GM21381 (cell line): ENCODE results near the gene MAML3.

Experiments used
- ATAC-seq: cut with Tn5 transposase; IDR thresholded peaks from one replicate; pipeline ENCODE4 v1.9.1; 2021; ENCODE audit warnings: mild to moderate bottlenecking, moderate library complexity; ENCODE audit not compliant: unreplicated experiment

Gene MAML3

DNA sequence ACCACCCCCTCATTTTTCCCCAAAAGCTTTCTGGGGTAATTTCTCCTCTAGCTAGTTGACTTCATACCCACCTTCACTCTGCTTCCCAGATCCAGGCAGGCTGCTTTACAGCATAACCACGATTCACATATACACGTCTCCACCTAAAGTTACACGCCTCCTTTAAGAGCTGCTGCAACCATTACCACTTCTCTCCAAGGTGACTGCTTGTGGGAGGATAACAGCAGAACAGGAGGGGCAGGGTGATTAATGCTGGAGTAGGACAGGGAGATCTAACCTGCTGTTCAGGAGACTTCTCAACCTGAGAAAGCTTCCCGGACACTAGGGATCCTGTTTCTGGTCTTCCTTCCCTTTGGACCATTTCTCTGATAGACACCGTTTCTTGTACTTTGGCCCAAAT is 411.0 kb downstream of the MAML3 start:
- no peak for ATAC-seq

DNA sequence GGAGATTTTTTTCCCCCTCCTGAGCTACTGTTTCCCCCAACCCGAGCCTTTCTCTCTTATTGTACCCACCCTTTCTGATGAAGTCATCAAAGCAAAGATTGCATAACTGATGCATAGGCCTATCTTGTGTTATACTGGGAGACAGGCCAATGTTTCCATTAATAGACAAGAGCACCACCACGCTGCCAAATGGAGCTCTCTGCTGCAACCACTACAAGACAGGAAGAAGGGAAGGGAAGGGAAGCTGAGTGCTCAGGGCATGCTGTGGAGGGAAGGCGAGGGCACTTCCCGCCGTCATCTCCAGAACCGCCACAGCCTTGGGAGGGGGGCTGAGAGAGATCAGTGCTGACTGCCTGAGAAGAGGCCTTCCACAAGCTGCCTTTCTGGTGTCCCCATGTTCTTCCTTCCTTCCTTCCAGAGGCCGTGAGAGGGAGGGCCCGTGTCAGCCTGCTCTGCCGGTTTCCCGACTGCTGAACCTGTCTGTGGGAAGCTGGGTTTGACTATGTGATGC is 413.4 kb downstream of the MAML3 start:
- no peak for ATAC-seq

DNA sequence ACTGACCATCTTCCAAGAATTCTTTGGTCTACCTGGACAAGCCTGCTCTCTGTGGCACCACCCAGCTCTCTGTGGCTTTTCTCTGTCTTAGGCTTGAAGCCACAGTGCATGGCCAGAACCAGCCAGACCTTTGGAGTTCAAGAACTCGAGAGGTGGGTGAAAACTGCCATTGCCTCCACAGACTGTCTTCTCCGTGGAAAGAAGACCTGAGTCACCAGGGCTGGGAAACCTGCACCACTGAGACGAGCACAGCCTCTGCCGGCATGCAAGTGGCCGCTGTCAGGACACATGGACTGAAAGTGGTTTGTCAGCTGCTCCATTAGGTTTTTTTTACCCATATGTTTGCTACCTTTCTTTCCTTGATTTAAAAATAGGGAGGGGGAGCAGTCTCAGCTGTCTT is 413.9 kb downstream of the MAML3 start:
- ATAC-seq, result no peak

DNA sequence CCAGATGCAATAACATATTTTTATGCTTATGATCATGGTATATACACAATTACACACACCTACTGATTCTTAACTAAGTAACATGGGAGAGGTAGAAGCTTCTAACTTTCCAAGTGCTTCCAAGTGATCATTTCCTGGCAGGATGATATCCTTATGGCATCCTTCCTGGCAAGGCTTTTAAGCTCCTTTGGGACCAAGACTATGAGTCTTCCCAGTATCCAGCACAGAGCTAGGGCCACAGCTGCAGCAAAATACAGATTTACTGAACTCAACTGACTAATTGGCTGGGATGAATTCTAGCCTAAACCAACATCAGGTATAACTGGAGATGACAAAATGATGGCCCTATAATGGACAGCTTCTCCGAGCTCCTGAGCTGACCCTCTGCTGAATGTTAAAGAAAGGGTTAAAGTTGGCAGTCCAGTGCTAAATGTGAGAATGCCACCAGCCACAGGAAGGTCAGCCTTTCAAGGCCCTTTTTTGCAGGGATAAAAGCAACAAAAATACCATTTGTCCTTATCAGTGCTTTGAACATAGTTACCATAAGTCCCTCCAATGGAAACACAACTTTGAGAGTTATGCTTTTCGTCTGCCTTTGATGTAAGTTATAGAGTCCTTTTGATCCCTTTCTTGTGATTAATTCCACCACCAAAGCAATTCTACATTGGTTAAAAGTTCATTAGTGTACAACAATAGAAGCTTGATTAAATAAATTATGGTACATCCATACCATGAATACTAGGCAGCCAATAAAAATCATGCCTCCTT is 415.0 kb downstream of the MAML3 start:
- no peak for ATAC-seq

DNA sequence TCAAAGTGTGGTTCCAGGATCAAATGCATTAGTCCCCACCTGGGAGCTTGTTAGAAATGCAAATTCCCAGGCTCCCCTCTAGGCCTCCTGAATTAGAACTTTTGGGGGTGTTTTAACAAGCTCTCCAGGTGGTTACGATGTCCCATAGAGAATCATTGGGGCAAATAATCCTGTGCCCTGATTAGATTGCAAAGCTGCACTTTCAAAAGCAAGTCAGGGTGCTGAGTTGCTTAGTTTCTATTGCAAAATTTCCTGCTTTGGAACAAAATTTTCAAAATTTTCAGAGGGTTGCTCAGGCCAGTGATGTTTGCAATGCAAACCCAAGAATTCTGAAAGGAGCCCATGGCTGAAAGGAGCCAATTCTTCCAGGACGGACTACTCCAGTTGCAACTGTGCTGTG is 417.3 kb downstream of the MAML3 start:
- no peak for ATAC-seq

DNA sequence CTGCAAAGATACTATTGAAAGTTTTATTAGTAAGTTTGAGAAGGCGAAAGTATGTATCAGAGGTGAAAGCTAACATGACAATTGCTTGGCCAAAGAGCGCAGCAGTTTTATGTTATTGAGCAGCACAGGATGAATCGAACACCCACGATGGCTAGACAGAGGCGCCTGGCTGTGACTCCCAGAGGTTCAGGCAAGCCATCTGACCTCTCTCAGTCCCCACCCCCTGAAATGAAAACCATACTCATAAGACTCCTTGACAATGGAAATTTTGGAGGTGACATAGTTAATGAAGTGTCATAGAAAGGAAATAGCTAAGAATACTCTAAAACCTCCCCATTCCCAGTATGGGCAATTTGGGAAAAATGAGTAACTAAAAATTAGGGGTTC is 417.7 kb downstream of the MAML3 start:
- ATAC-seq, result no peak

DNA sequence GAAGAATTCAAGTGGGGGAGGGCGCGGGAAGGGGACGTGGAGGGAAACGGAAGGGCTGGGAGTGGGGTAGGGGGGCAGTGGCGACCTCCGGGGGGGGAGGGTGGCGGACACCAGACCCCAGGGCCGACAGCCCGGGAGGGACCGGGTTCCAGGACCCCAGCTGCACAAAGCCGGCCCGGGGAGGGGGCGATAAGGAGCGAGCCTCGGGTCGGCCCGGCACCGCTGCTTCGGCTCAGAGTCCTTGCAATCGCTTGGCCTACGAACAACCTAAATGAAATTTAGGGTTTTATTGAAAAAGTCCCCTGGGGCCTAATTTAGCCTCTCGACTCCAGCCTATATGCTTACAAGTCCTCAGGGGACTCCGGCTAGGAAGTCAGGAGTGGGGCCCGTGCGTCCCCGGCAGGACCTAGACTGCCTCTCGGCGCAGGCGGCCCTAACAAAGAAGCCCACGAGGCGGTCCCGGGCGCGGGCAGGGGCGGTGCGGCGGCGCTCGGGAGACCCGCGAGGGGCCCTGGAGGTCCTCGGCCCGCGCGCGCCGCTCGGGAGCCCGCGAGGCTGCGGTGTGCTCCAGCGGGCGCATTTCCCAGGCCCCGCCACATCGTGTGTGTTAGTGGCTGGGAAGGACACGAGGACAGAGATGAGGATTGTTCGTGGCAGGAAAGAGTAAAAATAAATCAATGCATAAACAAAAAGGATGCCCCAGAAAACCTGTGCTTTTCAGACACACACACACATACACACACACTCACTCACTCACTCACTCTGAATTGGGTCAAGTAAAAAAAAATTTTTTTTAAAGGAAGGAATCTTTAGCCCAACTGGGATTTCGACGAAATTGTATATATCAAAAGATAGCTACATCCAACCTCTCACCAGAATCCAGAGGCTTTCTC is 418.4 kb downstream of the MAML3 start:
- no peak for ATAC-seq

DNA sequence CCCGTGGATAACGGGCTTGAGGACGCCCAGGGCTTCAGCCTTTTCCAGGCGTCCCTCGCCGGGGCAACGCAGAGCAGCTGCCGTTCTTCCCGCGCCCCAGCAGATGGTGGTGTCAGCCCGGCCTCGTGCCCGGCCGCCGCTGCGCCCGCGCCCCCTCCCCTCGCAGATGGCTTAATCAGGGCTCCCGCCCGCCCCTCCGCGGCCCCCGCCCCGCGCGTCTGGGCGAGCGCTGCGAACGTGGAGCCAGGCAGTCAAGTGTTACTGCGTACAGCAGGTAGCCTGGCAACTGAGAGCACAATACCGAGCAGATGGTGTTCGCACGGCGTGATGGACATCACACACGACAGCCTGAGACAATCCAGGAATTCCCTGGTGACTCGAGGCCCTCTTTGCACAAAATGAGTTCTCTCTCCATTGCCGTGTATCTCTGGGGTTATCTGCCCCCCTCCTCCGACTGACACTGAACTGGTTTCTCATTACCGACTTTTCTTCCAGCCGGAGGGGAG is 419.1 kb downstream of the MAML3 start:
- peak; percentile 61 for ATAC-seq

DNA sequence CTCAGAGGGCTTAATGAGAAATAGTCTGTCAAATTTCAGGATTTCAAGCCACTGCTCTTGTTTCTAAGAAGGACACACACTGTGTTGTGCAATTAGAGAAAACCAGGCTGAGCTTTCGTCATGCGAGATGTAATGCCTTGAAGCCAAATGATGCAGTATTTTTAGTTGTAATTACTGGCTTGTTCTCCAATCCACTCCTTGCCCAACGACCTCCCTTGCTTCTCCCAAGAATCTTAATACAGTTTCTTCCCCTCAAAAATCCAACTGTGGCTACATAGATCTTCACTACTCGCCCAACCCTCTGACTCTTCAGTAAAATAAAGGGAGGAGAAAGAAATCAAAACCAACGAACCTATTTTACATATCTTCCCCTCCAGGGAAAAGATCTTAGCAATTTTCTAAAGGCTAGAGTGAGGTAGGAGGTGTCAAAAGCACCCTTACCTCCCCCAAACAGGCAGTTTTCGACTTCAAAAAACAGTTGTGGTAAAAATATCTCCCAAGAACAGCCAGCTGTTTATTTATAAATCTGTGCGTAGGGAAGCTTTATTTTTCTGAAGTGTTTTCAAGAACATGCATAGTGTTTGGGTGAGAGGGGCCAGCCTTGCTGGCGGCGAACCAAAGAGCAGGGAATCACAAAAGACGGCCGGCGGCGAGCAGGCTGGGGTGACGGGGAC is 419.6 kb downstream of the MAML3 start:
- ATAC-seq, result no peak

DNA sequence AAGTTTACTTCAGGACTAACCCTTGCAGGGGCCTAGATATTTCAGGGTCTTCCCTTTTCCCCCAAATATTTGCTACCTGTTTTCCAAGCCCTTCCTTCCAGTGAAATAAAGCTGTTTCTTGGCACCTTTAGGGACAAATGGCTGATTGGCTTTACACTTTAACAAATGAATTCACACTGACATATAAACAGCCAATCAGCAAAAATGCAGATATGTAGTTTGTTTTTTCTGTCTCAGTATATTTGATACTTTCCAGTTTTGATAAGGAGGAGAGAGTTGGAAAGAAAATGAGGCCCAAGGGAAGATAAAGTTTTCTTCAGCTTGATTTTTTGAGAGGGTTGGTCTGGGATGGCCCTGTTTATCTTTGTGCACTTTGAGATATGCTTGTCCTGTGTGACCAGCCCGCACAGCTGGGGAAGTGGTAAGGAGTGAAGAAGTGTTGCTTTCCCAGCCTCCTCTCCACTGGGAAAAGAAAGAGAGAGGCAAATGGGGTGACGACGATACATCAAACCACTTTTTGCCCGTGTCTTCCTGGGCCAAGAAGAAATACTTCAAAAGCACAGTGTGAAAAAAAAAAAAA is 420.9 kb downstream of the MAML3 start:
- no peak for ATAC-seq

DNA sequence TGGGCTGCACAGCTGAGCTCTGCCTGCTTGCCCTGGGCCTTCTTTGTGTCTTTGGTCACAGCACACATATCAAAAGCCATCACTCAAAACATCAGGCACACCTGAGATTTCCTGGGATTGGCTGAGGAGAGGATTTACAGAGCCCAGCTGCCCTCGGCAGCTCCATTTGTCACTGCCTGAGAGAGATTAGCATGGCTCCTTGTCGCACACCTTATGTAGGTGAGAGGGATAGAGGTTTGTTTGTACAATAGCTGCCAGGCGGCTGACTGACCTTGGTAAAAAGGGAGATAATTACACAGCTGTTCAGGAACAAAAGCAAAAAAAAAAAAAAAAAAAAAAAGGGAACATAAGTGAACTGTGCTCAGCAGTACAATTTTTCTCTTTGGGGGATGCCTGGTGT is 425.1 kb downstream of the MAML3 start:
- no peak for ATAC-seq

DNA sequence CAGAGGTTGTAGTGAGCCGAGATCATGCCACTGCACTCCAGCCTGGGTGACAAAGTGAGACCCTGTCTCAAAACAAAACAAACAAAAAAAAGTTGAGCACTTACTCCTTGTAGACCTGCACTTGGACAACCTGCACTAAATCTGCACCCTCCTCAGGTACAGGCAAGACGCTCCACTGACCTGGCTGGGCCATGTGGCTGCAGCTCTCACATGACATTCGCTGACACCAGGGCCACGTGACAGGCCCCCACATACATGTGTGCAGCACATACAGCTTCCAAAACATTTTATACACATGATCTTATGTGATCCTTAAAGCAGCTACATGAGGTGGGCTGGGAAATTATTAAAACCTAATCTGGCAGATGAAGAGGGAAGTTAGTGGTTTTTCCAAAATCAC is 425.8 kb downstream of the MAML3 start:
- no peak for ATAC-seq

DNA sequence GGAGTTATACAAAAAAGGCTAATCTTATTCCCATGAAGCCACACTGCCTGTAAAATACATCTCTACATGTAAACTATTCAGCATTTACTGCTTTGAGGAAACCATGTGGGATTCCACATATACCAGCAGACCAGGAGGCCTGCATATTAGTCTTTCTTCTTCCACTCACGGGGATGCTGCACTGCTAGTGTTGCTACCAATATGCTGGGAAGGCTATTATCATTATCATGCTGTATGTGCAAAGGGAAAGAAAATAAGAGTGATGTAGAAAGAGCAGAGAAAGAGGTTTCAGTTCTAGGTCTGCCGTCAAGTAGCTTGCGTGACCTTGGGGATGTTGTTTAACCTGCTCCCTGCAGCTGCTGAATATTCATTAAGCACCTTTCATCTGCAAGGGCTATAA is 427.4 kb downstream of the MAML3 start:
- ATAC-seq, result no peak

DNA sequence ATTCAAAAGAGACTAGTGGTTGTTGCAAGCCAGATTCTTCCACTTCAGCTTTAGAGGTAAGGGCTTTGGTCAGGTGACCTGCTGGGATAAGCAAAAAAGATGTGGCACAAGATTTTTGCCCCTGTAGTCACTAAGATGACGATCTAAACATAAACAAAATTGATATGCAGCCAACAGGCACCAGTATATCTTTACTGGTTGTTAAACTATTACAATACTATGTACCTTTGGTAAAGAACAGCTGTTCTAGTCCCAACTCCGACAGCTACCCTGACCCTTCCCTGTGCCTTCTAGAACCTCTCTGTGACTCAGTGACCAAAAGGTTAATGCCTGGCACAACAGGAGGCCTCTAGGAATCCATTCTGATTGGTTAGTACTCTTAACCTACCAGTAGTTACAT is 428.7 kb downstream of the MAML3 start:
- ATAC-seq, result no peak

DNA sequence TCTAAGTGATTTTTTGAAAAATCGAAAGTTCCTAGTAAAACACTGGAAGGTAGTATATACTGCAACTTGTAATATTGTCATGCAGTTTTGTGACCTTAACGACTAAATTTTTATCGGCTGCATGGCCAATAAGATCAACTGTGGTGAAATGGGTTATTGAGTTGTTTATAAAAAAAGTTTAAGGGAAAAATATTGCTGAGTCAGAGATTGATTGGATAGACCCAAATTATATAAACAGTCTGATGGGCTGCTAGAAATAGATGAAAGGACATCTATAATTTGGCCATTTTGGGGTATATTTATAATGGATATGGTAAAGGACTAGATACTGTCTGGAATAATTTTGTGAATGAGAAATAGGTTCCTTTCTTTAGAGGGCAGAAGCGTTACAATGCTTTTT is 432.2 kb downstream of the MAML3 start:
- ATAC-seq, result no peak

DNA sequence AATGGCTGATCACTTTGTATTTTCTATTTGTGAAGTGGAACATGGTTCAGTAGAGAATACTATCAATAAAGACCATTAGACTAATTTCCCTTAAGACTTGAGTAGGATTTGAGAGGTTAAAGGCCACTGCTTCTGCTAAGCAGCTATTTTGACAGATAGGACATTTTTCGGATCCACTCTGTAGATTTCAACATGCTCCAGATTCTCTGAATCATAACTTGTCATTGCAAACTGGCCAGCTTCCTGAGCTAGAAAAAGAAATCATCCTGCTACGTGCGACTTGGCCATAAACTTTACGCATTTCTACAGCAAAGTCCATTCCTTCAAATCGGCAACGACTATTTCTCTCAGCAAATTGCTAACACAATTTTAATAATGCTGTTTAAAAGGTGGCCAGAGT is 433.2 kb downstream of the MAML3 start:
- ATAC-seq, result no peak

DNA sequence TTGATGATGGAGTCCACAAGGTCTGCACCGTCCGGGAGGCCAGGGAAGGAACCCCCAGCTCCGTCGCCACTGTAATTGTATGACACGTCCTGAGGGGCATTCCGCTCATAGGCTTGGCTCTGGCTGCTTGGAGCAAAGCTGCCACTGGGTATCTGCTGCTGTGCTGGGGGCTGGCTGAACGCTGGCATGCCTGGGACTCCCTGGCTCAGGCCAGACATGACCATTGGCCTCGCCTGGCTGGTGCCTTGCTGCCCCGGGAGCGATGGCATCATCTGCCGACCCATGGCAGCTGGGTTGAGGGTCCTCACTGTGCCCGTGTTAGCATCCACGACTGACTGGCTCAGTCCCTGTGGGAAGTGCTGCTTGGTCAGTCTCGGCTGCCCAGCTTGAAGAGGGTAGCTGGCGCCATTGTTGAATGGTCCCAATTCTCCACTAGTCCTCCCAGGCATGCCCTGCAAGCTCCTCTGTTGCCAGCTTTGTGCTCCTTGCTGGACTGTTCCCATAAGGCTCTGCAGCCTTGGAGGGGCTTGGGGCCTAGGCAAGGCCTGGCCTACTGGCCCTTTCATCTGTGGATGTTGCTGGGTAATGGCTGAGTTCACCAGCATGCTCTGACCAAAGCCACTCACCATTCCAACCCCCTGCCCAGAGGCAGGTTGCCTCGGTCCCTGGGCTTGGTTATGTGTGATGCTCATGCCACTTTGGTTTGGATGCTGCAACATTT is 434.4 kb downstream of the MAML3 start:
- ATAC-seq, result no peak

DNA sequence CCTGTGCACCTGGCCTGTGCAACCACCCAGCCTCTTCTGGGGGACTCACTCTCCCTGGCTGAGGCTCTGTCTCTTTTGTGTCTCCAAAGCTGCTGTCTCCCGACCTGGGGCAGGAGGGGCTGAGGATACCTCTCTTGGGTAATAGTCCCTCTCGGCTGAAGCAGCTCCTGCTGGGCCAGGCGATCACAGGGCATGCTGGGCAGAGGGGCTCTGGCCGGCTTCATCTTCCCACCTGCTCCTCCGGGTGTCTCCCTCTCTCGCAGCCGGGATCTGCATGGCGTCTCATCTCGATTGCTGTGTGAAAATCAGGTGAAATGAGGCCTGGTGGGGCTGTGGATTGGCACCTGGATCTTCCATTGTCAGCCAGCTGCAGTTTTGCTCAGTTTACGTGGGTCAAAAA is 435.2 kb downstream of the MAML3 start:
- no peak for ATAC-seq

DNA sequence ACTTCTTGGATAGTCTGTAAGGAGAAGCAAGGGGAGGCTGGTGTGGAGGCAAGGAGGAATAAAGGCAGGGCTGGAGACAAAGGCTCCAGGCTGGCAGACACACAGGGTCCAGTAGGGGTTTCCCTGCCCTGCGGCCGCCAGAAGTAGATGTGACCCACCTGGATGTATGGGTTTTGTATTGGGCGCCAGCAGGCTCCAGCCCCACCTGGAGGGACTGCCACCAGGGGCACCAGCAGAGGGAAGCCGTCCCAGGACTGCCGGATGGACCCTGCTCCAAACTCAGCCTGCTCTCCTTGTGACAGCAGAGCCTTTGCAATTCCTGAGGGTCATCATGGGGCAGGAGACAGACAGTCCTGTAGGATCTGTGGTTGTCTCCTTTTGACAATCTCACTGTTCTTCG is 435.6 kb downstream of the MAML3 start:
- ATAC-seq, result no peak

DNA sequence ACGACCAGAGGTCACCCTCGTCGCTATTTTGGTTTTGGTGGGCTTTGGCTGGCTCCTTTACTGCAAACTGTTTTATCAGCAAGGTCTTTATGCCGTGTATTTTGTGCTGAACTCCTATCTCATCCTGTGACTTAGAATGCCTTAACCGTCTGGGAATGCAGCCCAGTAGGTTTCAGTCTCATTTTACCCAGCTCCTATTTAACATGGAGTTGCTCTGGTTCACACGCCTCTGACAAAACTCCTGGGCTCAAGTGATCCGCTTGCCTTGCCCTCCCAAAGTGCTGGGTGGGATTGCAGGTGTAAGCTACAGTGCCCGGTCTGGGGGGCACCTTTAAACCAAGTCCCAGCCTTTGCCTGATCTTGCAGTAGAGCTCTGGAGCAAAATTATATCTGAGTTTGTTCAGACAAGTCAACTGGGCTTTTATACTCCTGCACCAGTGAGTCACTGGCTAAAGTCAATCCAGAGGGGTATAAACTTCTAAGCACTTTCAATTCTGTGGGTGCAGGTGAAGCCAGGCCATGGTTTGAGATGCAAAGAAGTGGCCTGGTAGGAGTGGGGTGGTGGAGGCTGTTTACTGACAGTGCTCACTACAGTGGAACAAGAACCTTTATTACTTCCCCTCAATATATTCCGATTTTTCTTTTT is 438.1 kb downstream of the MAML3 start:
- ATAC-seq, result no peak
